GM12878 (cell line): ENCODE measurements around the gene BTBD1. TPM values are rescaled to one million over a fixed set of nuclear protein-coding genes. Genes with fewer than 3 reads are reported as not detected.

Experiments used
- ATAC-seq: fragments of 200-7000 bp; cut with Tn5 transposase; 3 replicates; pipeline ENCODE4 v1.9.1; 2020; ENCODE audit warnings: mild to moderate bottlenecking, moderate library complexity
- BruUV-seq: library from RNA; stranded (reverse); fragments of 400-500 nt; replicated peaks from 2 replicates; lab custom pipeline; 2021; lab: Mats Ljungman, UMichigan
- CTCF ChIA-PET: fragments of 300-600 bp; sonication (Branson Sonifier 250); formaldehyde crosslinking; extraction: SDS; loops from one replicate; lab custom pipeline; 2021; ENCODE audit warnings: inconsistent platforms; lab: Yijun Ruan, JAX
- POLR2A ChIA-PET: fragments of 350-600 bp; formaldehyde crosslinking; extraction: SDS; loops from one replicate; lab custom pipeline; 2021; ENCODE audit warnings: inconsistent platforms; lab: Charles Lee
- RAD21 ChIA-PET: fragments of 300-600 bp; sonication (Branson Sonifier 250); formaldehyde crosslinking; loops from one replicate; lab custom pipeline; 2023; ENCODE audit warnings: antibody characterized with exemption; ENCODE audit not compliant: unreplicated experiment; lab: Charles Lee
- SMC1A ChIA-PET: fragments of 300-600 bp; sonication (Branson Sonifier 250); formaldehyde crosslinking; loops from one replicate; lab custom pipeline; 2023; ENCODE audit not compliant: unreplicated experiment, uncharacterized antibody; lab: Charles Lee
- DNase-seq: peaks from one replicate; pipeline ENCODE4 v3.0.0-alpha.2; 2011; ENCODE audit warnings: low read depth, low spot score
- FAIRE-seq: peaks from 3 replicates; lab custom pipeline; 2011; peaks lifted over from hg19 to GRCh38; lab: Jason Lieb, UNC
- H2AFZ ChIP-seq: 2 replicates; pipeline ENCODE4 v1.6.0; 2011; ENCODE audit warnings: low read depth, low read length, control low read depth; ENCODE audit not compliant: control insufficient read depth
- H3K27ac ChIP-seq: 2 replicates; pipeline ENCODE4 v1.5.1; 2011; ENCODE audit warnings: control low read depth; ENCODE audit not compliant: control insufficient read depth, insufficient read depth
- H3K27me3 ChIP-seq, 2 experiments: replicated peaks in 1 of 2; 2 replicates each; pipeline versions ENCODE4 v1.6.0 to v1.6.1; 2011; ENCODE audit warnings: low read length in 1 of 2; ENCODE audit not compliant: control insufficient read depth in 2 of 2, insufficient read depth in 2 of 2
- H3K36me3 ChIP-seq, 2 experiments: 2 replicates each; pipeline ENCODE4 v1.5.1; 2011; ENCODE audit warnings: low read length in 1 of 2; ENCODE audit not compliant: control insufficient read depth in 2 of 2, insufficient read depth in 2 of 2
- H3K4me1 ChIP-seq: 2 replicates; pipeline ENCODE4 v1.6.1; 2011; ENCODE audit warnings: mild to moderate bottlenecking, low read length, moderate library complexity, mixed read lengths; ENCODE audit not compliant: control insufficient read depth, insufficient read depth
- H3K4me2 ChIP-seq: 2 replicates; pipeline ENCODE4 v1.6.0; 2011; ENCODE audit warnings: control low read depth; ENCODE audit not compliant: control insufficient read depth, insufficient read depth
- H3K4me3 ChIP-seq: fragments of 200-600 bp; sonication (generic); 2 replicates; pipeline ENCODE4 v1.5.1; 2016
- H3K79me2 ChIP-seq: 2 replicates; pipeline ENCODE4 v1.6.0; 2011; ENCODE audit warnings: low read length; ENCODE audit not compliant: control insufficient read depth, insufficient read depth
- H3K9ac ChIP-seq: 2 replicates; pipeline ENCODE4 v1.8.0; 2011; ENCODE audit warnings: low read length, control low read depth, mixed read lengths; ENCODE audit not compliant: control insufficient read depth, insufficient read depth
- H3K9me3 ChIP-seq: replicated peaks from 3 replicates; pipeline ENCODE4 v1.5.1; 2011; ENCODE audit warnings: mild to moderate bottlenecking, low read length; ENCODE audit not compliant: control insufficient read depth, insufficient read depth
- H4K20me1 ChIP-seq: 2 replicates; pipeline ENCODE4 v1.6.0; 2011; ENCODE audit not compliant: control insufficient read depth, insufficient read depth
- BRCA1 ChIP-seq: IDR thresholded peaks from 2 replicates; pipeline ENCODE4 v1.6.1; 2011; ENCODE audit warnings: low read depth, low read length, improper control_type of control experiment
- CEBPB ChIP-seq, 2 experiments: fragments of 150-350 bp in 1 of 2; IDR thresholded peaks; 2 replicates each; pipeline ENCODE4 v1.6.1; 2012 to 2014; ENCODE audit warnings: low read depth in 2 of 2, low read length in 2 of 2, borderline replicate concordance in 1 of 2, inconsistent platforms in 1 of 2
- CREB1 ChIP-seq: IDR thresholded peaks from 2 replicates; pipeline ENCODE4 v1.6.1; 2012; ENCODE audit warnings: low read depth, mild to moderate bottlenecking, inconsistent platforms
- MEF2A ChIP-seq: IDR thresholded peaks from 2 replicates; pipeline ENCODE4 v1.6.1; 2011; ENCODE audit warnings: low read depth, mild to moderate bottlenecking, low read length, moderate library complexity; ENCODE audit not compliant: insufficient read depth
- NBN ChIP-seq: fragments of 450-650 bp; IDR thresholded peaks from 2 replicates; pipeline ENCODE4 v1.6.1; 2016
- NR2F1 ChIP-seq: fragments of 450-650 bp; conservative IDR thresholded peaks from 2 replicates; pipeline ENCODE4 v1.6.1; 2017; ENCODE audit warnings: mild to moderate bottlenecking
- RUNX3 ChIP-seq: IDR thresholded peaks from 2 replicates; pipeline ENCODE4 v1.6.1; 2012; ENCODE audit warnings: low read length, inconsistent platforms
- SMAD5 ChIP-seq: IDR thresholded peaks from 2 replicates; pipeline ENCODE4 v1.6.1; 2016; ENCODE audit warnings: antibody characterized with exemption, low read depth
- SMARCA5 ChIP-seq: fragments of 450-650 bp; IDR thresholded peaks from 2 replicates; pipeline ENCODE4 v1.6.1; 2017; ENCODE audit warnings: mild to moderate bottlenecking
- YBX1 ChIP-seq: fragments of 450-650 bp; IDR thresholded peaks from 2 replicates; pipeline ENCODE4 v1.6.1; 2016; ENCODE audit warnings: antibody characterized with exemption
- ZBED1 ChIP-seq: IDR thresholded peaks from 2 replicates; pipeline ENCODE4 v1.6.1; 2016; ENCODE audit warnings: borderline replicate concordance
- WGBS: methylation state at CpG from one replicate; pipeline ENCODE4 v1.1.6; 2016; ENCODE audit warnings: low lambda C conversion rate; ENCODE audit not compliant: insufficient replicate concordance, insufficient coverage; ENCODE audit errors: missing lambda C conversion rate; 5-methylcytosine and 5-hydroxymethylcytosine counted together
- in situ Hi-C: fragments of 300-500 bp; cut with MboI; formaldehyde crosslinking; loops from 9 replicates; pipeline ENCODE4 v1.14.3; 2018; ENCODE audit warnings: mixed read lengths
- intact Hi-C: fragments of 100-400 bp; cut with micrococcal nuclease; formaldehyde crosslinking; loops from one replicate; pipeline ENCODE4 v1.14.2; 2022; ENCODE audit not compliant: unreplicated experiment
- polyA plus RNA-seq, 11 experiments: library from polyadenylated mRNA; depleted of rRNA in 4 of 11; unstranded in 6 of 11; stranded (reverse) in 5 of 11; fragments of >200 nt; fragmentation: Nextera tagmentation in 4 of 11; fragmentation: Illumina TruSeq in 1 of 11; extraction: Ambion mirVana in 4 of 11; extraction: Trizol in 1 of 11; gene quantifications; 1 replicate in 1 of 11; 2 replicates in 10 of 11; pipeline versions ENCODE4 v1.2.1 to v1.2.3, GENCODE V29; 2011 to 2016; ENCODE audit warnings: inconsistent platforms in 2 of 11, missing spikeins in 2 of 11, low read depth in 1 of 11
- total RNA-seq, 4 experiments: library from RNA; depleted of rRNA in 3 of 4; stranded (reverse); fragments of >200 nt in 3 of 4; fragmentation: Illumina TruSeq in 1 of 4; extraction: Trizol in 1 of 4; gene quantifications; 2 replicates each; pipeline versions ENCODE4 v1.2.1 to v1.2.3, GENCODE V29; 2013 to 2021
- TF ChIP-seq, protein P1 (sequence below): fragments of 450-650 bp; IDR thresholded peaks from 2 replicates; pipeline ENCODE4 v1.6.1; 2017; ENCODE audit warnings: mild to moderate bottlenecking, low read depth, inconsistent platforms; ENCODE audit not compliant: poor library complexity, severe bottlenecking

BTBD1 gene
- total and polyA plus RNA-seq, 10 of the 15 experiments (the other 5 are each of a cell fraction or from before 2014, with no cell fraction given): 17.5 to 90.4 (median 73.1) TPM

GRCh38 chr15:82986442-82986780, 80.6 kb downstream of the BTBD1 start:
- peak; percentile 7 for DNase-seq
- ATAC-seq: peak; percentile 60
- Histone ChIP-seq H3K27ac (peak overlapping the region; percentile 71), H3K9ac (peak overlapping the region; percentile 89), H3K36me3 (peaks cover 0 to 2% of the 10 kb centered on the region in 2 experiments; a peak in 1 of 4 replicates), H2AFZ (peak overlapping the region; percentile 86), H3K4me2 (peak overlapping the region; percentile 100; the same call in 1 of the 2 replicates), H4K20me1 (no peaks in the 10 kb centered on the region), H3K79me2 (peaks cover 18% of the 10 kb centered on the region), H3K27me3 (no peaks in the 10 kb centered on the region), H3K4me3 (peak overlapping the region; percentile 84), H3K4me1 (peaks cover 8% of the 10 kb centered on the region), H3K9me3 (no peaks in the 10 kb centered on the region)
- TSS peak; percentile 88 for BruUV-seq
- POLR2A ChIA-PET: interaction anchor here (0.6 to 1.7 kb wide), 8 partner anchors 24 to 1745 kb away, joined by 3 to 8 read pairs (median 4); partner anchors contain the start of genes RPS17 and WHAMM
- CTCF ChIA-PET: interaction anchor here (1.0 to 3.0 kb wide), 8 partner anchors 10 to 445 kb away, joined by 3 to 12 read pairs (median 5); partner anchors contain the start of gene C15orf40
- intact Hi-C loops: loop anchor here (5.0 kb wide), 2 partner anchors 154 to 174 kb away; no protein-coding TSS in a partner anchor
- SMC1A ChIA-PET: interaction anchor here (0.8 to 3.7 kb wide), 8 partner anchors 13 to 237 kb away, joined by 3 to 11 read pairs (median 4); partner anchors contain the start of gene C15orf40
- WGBS: 1% methylated on average over 12 of the region's 12 CpGs
- TF ChIP-seq CEBPB (IDR thresholded peaks at IDR 0.05; ENCODE audit: borderline replicate concordance in 1 of 2, low read depth in 2 of 2, low read length in 2 of 2) (no peak), SMARCA5 (no peak), NBN (no peak), ZBED1 (no peak), RUNX3 (peak; percentile 48), YBX1 (no peak), NR2F1 (no peak), SMAD5 (no peak), MEF2A (no peak), BRCA1 (no peak), CREB1 (0 out of 2 replicates have a peak, but pooled peaks have one; percentile 2)
- TF ChIP-seq, protein P1, sequence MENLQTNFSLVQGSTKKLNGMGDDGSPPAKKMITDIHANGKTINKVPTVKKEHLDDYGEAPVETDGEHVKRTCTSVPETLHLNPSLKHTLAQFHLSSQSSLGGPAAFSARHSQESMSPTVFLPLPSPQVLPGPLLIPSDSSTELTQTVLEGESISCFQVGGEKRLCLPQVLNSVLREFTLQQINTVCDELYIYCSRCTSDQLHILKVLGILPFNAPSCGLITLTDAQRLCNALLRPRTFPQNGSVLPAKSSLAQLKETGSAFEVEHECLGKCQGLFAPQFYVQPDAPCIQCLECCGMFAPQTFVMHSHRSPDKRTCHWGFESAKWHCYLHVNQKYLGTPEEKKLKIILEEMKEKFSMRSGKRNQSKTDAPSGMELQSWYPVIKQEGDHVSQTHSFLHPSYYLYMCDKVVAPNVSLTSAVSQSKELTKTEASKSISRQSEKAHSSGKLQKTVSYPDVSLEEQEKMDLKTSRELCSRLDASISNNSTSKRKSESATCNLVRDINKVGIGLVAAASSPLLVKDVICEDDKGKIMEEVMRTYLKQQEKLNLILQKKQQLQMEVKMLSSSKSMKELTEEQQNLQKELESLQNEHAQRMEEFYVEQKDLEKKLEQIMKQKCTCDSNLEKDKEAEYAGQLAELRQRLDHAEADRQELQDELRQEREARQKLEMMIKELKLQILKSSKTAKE: no peak
- no peak for FAIRE-seq
- RAD21 ChIA-PET: interaction anchor here (0.9 to 1.4 kb wide), 7 partner anchors 9 to 456 kb away, joined by 3 to 9 read pairs (median 3); no protein-coding TSS in a partner anchor
- in situ Hi-C loops: loop anchor here (5.0 kb wide), 1 partner anchor 449 kb away; no protein-coding TSS in a partner anchor
